Measurements from ENCODE around the gene GPR61.
A peak's percentile ranks its signal among the peaks of the same experiment; 100 is the strongest.

GPR61 gene

DNA sequence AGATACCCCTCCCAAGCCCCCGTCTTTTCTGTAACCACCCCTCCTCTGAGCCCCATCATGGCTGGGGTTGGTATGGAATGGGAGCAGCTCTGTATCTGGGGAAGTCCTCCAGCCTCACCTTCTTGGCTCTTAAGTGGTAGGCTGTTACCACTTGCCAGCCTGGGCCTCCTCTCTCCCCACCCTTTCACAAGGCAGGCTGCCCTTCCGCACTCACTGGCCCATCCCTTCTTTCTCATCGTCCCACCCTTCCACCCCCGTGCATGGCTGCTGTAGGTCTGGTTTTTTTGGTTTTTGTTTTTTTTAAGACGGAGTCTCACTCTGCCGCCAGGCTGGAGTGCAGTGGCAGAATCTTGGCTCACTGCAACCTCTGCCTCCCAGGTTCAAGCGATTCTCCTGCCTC, 40.6 kb upstream of the GPR61 start:
- no peak overlapping the region for H3K4me3 ChIP-seq (ENCODE audit: low read depth, low read length)
- CTCF ChIA-PET, result interaction anchor here (0.6 to 43.1 kb wide), 14 partner anchors 4 to 298 kb away, joined by 3 to 2790 read pairs (median 4); partner anchors contain the start of genes AMIGO1, ATXN7L2, CYB561D1 and GNAI3
- no peak for TF ChIP-seq CTCF (IDR thresholded peaks at IDR 0.05; ENCODE audit: insufficient read depth, low read length, missing control alignments)
- POLR2A ChIA-PET, result interaction anchor here (1.5 to 1.6 kb wide), 2 partner anchors 33 to 50 kb away, joined by 3 to 4 read pairs; partner anchors contain the start of gene GNAI3
- no peak for DNase-seq (ENCODE audit: low read depth, low spot score)

DNA sequence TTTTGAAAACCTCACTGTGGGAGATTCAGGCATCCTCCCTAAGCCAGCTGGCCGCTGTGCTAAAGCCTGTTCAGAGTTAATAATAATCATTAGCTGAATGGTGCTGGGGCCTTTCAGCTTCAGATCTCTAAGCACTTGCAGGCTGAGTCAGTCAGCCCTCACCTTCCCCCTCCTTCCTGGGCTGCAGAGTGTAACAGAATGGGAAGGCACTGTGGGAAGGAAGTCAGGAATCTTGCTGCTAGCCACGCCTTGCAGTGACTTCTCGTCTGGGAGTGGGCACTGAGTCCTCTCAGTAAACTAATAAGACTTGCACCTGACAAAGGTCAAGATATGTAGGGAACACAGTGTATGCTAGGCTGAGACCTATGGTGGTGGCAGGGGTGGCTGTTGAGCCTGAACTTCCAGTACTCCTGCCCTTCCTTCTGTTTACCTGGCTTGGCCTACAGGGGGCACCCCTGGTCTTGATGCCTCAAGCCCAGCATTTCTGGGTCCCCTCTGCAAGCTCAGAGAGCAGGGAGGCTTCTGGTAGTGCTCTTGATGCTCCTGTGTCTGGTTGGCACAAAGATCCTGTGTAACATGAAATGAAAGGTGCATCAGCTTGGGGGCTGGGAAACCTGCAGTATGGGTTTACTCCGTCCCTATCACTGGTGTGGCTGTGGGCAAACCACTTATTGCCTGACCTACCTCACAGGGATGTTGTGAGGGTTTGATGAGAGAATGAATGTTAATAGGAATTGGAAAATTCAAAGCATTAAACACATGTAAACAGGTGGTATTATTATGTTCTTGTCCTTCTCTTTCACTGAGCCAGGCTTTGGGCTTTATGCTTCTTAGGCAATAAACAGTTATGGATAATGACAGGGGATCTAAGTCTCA, 39.8 kb upstream of the GPR61 start:
- no peak for DNase-seq (ENCODE audit: low read depth, low spot score)
- ChIA-PET CTCF (interaction anchor here (0.6 to 43.1 kb wide), 11 partner anchors 5 to 299 kb away, joined by 3 to 2790 read pairs (median 3); partner anchors contain the start of genes AMIGO1, ATXN7L2, CYB561D1 and GNAI3), POLR2A (interaction anchor here (1.6 kb wide), 1 partner anchor 49 kb away, joined by 4 read pairs; the partner anchor contains the start of gene GNAI3)
- peak; percentile 41 for TF ChIP-seq CTCF (IDR thresholded peaks at IDR 0.05; ENCODE audit: insufficient read depth, low read length, missing control alignments)
- no peak overlapping the region for H3K4me3 ChIP-seq (ENCODE audit: low read depth, low read length)

GRCh38 chr1:109500941-109501381, 38.7 kb upstream of the GPR61 start:
- POLR2A ChIA-PET, result interaction anchor here (1.1 kb wide), 1 partner anchor 9 kb away, joined by 7 read pairs; the partner anchor contains the start of gene AMIGO1
- CTCF ChIA-PET, result interaction anchor here (1.2 to 43.1 kb wide), 6 partner anchors 6 to 300 kb away, joined by 3 to 2790 read pairs (median 330); partner anchors contain the start of genes AMIGO1, ATXN7L2, CYB561D1 and GNAI3
- no peak for TF ChIP-seq CTCF (IDR thresholded peaks at IDR 0.05; ENCODE audit: insufficient read depth, low read length, missing control alignments)
- peak; percentile 90 for DNase-seq (ENCODE audit: low read depth, low spot score)
- no peak overlapping the region for H3K4me3 ChIP-seq (ENCODE audit: low read depth, low read length)

GRCh38 chr1:109501644-109502363, 37.9 kb upstream of the GPR61 start:
- TF ChIP-seq CTCF (IDR thresholded peaks at IDR 0.05; ENCODE audit: insufficient read depth, low read length, missing control alignments), result no peak
- H3K4me3 ChIP-seq (ENCODE audit: low read depth, low read length), result no peak overlapping the region
- ChIA-PET CTCF (interaction anchor here (1.2 to 43.1 kb wide), 4 partner anchors 7 to 47 kb away, joined by 3 to 2790 read pairs (median 657); partner anchors contain the start of genes AMIGO1, ATXN7L2, CYB561D1 and GNAI3), POLR2A (interaction anchor here (1.1 kb wide), 1 partner anchor 8 kb away, joined by 7 read pairs; the partner anchor contains the start of gene AMIGO1)
- DNase-seq (ENCODE audit: low read depth, low spot score), result no peak

GRCh38 chr1:109502364-109502851, 37.3 kb upstream of the GPR61 start:
- DNase-seq (ENCODE audit: low read depth, low spot score), result no peak
- ChIA-PET CTCF (interaction anchor here (1.2 to 43.1 kb wide), 4 partner anchors 7 to 47 kb away, joined by 3 to 2790 read pairs (median 657); partner anchors contain the start of genes AMIGO1, ATXN7L2, CYB561D1 and GNAI3), POLR2A (no interaction called here)
- no peak for TF ChIP-seq CTCF (IDR thresholded peaks at IDR 0.05; ENCODE audit: insufficient read depth, low read length, missing control alignments)
- H3K4me3 ChIP-seq (ENCODE audit: low read depth, low read length), result no peak overlapping the region
